Measurements from ENCODE around the gene NLGN4Y. TPM values are rescaled to one million over a fixed set of nuclear protein-coding genes. Genes with fewer than 3 reads are reported as not detected.

The NLGN4Y gene
- total RNA-seq, 1 experiment from 2014 or later, result not detected

DNA sequence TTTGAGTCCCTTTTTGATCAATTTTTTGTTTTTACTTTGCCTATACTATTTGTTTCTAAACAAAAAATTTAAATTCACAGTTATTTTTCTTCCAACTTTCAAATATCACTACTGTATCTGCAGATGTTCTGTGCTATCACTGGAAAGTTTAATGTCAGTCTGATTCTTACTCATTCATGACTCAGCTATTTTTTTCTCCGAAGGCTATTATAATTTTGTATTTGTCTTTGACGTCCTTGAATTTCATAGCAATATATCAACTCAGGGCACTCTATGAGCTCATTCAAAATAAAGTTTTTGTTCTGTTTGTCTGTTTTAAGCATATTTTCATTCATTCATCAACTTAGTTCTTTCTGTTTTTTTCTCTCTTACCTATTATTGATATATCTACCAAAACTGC, 273.7 kb downstream of the NLGN4Y start:
- Histone ChIP-seq H3K9me3 (ENCODE audit: control insufficient read depth, low read depth, low read length) (no peaks in the 10 kb centered on the region), H2BK20ac (ENCODE audit: low read depth, low read length, poor library complexity, severe bottlenecking) (no peak overlapping the region), H3K9ac (ENCODE audit: extremely low read depth, insufficient read length, low read length) (no peak overlapping the region), H4K5ac (ENCODE audit: insufficient read length, low read depth, low read length) (no peak overlapping the region), H2BK120ac (ENCODE audit: low read depth, low read length, poor library complexity, severe bottlenecking) (no peak overlapping the region), H3K14ac (ENCODE audit: insufficient read depth, low read length) (no peak overlapping the region), H3T11ph (ENCODE audit: low read length) (no peak overlapping the region), H3K23me2 (ENCODE audit: insufficient read length, low read depth, low read length, poor library complexity, severe bottlenecking) (no peaks in the 10 kb centered on the region), H3K23ac (ENCODE audit: insufficient read length, low read depth, low read length) (no peak overlapping the region), H3K4me1 (ENCODE audit: insufficient read depth, low read length) (no peaks in the 10 kb centered on the region), H3K79me2 (ENCODE audit: insufficient read depth, low read length) (no peaks in the 10 kb centered on the region), H4K8ac (replicated peaks; ENCODE audit: insufficient read length, low read depth, low read length) (no peak overlapping the region), H2AK5ac (ENCODE audit: insufficient read length, low read length) (no peak overlapping the region), H3K27ac (ENCODE audit: insufficient read length, low read depth, low read length) (no peak overlapping the region), H3K27me3 (ENCODE audit: insufficient read depth, low read length) (no peaks in the 10 kb centered on the region), H3K4ac (ENCODE audit: low read depth, low read length) (no peak overlapping the region), H3K18ac (ENCODE audit: insufficient read length, low read depth, low read length) (no peak overlapping the region), H3K4me2 (ENCODE audit: insufficient read depth, insufficient read length, low read length) (no peak overlapping the region), H2BK12ac (ENCODE audit: insufficient read length, low read depth, low read length) (no peak overlapping the region), H2BK5ac (ENCODE audit: insufficient read length, low read length) (no peak overlapping the region), H4K91ac (ENCODE audit: insufficient read length, low read depth, low read length) (no peak overlapping the region), H2AFZ (ENCODE audit: low read length) (no peak overlapping the region), H2BK15ac (ENCODE audit: low read depth, low read length) (no peak overlapping the region), H3K79me1 (ENCODE audit: insufficient read depth, low read depth, low read length, poor library complexity, severe bottlenecking) (no peaks in the 10 kb centered on the region), H3K56ac (ENCODE audit: insufficient read length, low read depth, low read length) (no peak overlapping the region), H4K20me1 (ENCODE audit: control insufficient read depth, insufficient read depth, insufficient read length) (no peaks in the 10 kb centered on the region)
- no CpG with 5 or more reads among the region's 2 CpGs for WGBS (ENCODE audit: extremely low coverage, insufficient read length, low lambda C conversion rate)
- Mint-ChIP-seq H3K27ac (no peak overlapping the region), H3K4me1 (no peaks in the 10 kb centered on the region), H3K36me3 (ENCODE audit: insufficient read depth in 1 of 3, low read depth in 3 of 3) (no peaks in the 10 kb centered on the region), H3K27me3 (ENCODE audit: low read depth) (no peaks in the 10 kb centered on the region), H3K9me3 (no peaks in the 10 kb centered on the region), H3K4me3 (no peak overlapping the region)
- no peak for DNase-seq
- TF ChIP-seq CTCF (conservative IDR thresholded peaks at IDR 0.05), result no peak

Measured in H9 (cell line).